ENCODE data around the gene BRAF.
"Not testable (repeated sequence)": the region's sequence is repeated elsewhere in the genome, so short reads cannot be mapped to it uniquely, and the experiment has no call there.

The BRAF gene

DNA sequence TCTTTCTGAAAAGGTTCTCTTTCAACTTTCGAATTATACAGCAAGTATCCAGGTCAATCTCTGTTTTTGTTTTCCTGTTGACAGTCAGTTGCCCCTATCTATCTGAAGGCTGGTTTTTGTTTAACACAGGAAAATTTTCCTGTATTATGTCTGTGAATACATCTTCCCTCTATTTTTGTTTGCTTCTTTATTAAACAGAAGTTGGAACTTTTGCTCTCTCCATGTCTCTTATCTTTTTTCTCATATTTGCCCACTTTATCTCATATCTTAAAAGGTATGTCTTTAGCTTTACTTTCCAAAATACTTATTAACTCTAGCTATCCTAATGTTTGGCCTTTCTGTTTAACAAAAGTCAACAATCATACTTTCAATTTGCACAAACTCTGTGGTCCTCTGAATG lies 95.0 kb downstream of the BRAF start:
- Mint-ChIP-seq H3K36me3 (ENCODE audit: low read depth) (peaks cover 37% of the 10 kb centered on the region), H3K9me3 (no peaks in the 10 kb centered on the region), H3K27me3 (no peaks in the 10 kb centered on the region), H3K4me3 (no peak overlapping the region), H3K4me1 (ENCODE audit: low read depth) (no peaks in the 10 kb centered on the region), H3K27ac (no peak overlapping the region)
- intact Hi-C loops (cut with micrococcal nuclease) = no loop called here

DNA sequence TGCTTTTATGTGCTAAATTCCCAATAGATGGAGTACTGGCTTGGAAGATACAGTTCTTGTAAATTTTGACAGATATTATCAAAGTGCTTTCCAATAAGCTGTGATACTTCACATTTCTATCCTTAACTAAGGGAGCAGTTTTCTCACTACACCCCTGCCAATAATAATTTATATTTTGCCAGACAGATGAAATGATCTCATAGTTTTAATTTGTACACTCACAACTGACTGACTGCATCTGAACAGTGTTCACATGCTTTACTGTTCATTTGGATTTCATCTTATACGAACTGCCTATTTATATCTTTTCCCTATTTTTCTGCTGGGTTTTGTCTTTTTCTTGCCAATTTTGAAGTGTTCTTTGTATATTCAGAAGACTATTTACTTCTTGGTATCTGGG lies 96.0 kb downstream of the BRAF start:
- Mint-ChIP-seq H3K4me1 (ENCODE audit: low read depth) (no peaks in the 10 kb centered on the region), H3K27ac (no peak overlapping the region), H3K27me3 (no peaks in the 10 kb centered on the region), H3K9me3 (no peaks in the 10 kb centered on the region), H3K36me3 (ENCODE audit: low read depth) (peaks cover 37% of the 10 kb centered on the region), H3K4me3 (no peak overlapping the region)
- intact Hi-C loops (cut with micrococcal nuclease) = no loop called here

DNA sequence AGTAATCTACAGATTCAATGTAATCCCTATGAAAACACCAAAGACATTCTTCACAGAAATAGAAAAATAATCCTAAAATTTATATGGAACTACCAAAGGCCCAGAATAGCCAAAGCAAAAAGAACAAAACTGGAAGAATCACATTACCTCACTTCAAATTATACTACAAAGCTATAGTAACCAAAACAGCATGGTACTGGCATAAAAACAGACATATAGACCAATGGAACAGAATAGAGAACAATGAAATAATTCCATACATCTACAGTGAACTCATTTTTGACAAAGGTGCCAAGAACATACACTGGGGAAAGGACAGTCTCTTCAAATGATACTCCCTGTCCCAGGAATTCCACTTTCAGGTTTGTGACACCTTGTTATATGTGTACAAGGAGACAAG lies 107.3 kb downstream of the BRAF start:
- intact Hi-C loops (cut with micrococcal nuclease); H3K4me1 Mint-ChIP-seq (ENCODE audit: low read depth); H3K36me3 Mint-ChIP-seq (ENCODE audit: low read depth); H3K27me3 Mint-ChIP-seq; H3K27ac Mint-ChIP-seq; H3K4me3 Mint-ChIP-seq; H3K9me3 Mint-ChIP-seq: not testable (repeated sequence)

DNA sequence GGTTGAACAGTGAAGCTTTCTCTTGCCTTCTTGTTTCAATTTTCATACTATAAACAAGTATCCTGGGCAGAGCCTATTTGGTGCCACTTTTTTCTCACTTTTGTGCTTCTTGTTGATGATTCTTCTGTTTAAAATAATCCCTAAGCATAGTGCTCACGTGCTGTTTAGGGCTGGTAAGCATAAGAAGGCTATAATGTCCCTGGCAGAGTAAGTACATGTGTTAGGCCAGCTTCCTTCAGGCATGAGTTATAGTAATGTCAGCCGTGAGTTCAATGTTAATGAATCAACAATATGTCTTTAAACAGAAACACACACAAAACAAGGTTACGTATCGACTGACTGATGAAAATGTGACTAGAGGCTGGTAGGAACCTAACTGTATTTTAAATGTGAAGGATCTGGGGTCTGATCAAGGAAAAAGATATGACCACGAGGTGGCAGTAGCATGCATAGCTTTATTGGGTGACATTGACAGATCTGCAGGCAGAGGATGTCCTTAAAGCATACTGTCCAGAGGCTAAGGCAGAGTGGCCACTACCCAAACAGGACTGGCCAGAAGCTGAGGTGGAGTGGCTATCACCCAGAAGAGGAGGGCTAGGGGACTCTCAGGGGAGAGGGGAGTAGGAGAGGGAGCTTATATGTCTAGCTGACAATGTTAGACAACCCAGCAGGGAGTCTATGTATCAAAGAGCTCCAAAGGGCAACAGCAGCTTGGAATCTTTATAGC lies 113.7 kb downstream of the BRAF start:
- Mint-ChIP-seq H3K27me3 (no peaks in the 10 kb centered on the region), H3K27ac (no peak overlapping the region), H3K4me1 (ENCODE audit: low read depth) (peaks cover 5% of the 10 kb centered on the region), H3K36me3 (ENCODE audit: low read depth) (peaks cover 7% of the 10 kb centered on the region), H3K4me3 (no peak overlapping the region), H3K9me3 (no peaks in the 10 kb centered on the region)
- intact Hi-C loops (cut with micrococcal nuclease) = loop anchor here (2.0 kb wide), 3 partner anchors 172 to 722 kb away; no protein-coding TSS in a partner anchor

DNA sequence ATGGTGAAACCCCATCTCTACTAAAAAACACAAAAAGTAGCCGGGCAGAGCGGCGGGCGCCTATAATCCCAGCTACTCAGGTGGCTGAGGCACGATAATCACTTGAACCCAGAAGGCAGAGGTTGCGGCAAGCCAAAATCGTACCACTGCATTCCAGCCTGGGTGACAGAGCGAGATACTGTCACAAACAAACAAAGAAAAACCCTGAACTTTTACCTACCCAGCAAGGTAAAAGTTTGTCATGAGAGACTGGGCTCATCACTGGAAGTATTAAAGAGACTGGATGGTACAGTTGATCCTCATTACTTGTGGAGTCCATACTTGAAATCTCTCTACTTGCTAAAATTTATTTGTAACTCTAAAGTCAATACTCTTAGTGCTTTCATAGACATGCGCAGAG lies 114.3 kb downstream of the BRAF start:
- no peak overlapping the region for H3K27ac Mint-ChIP-seq
- H3K9me3 Mint-ChIP-seq = no peaks in the 10 kb centered on the region
- intact Hi-C loops (cut with micrococcal nuclease) = loop anchor here (2.0 kb wide), 3 partner anchors 172 to 722 kb away; no protein-coding TSS in a partner anchor
- H3K4me3 Mint-ChIP-seq = no peak overlapping the region
- H3K36me3 Mint-ChIP-seq (ENCODE audit: low read depth) = peaks cover 7% of the 10 kb centered on the region
- no peaks in the 10 kb centered on the region for H3K27me3 Mint-ChIP-seq
- peaks cover 5% of the 10 kb centered on the region for H3K4me1 Mint-ChIP-seq (ENCODE audit: low read depth)

DNA sequence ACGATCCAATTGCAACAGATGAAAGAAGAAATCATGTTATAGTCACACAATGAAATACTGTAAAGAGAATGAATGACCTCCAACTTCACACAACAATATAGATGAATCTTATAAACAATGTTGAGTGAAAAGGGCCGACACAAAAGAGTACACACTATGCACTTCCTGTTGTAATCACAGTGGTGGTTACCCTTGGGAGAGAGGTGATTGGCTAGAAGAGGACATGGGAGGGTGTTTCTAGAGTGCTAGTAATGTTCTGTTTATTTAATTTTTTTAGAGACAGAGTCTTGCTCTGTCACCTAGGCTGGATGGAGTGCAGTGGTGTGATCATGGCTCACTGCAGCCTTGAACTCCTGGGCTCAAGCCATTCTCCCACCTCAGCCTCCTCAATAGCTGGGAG lies 145.8 kb downstream of the BRAF start:
- no peaks in the 10 kb centered on the region for H3K4me1 Mint-ChIP-seq (ENCODE audit: low read depth)
- intact Hi-C loops (cut with micrococcal nuclease) = no loop called here
- no peaks in the 10 kb centered on the region for H3K9me3 Mint-ChIP-seq
- no peak overlapping the region for H3K27ac Mint-ChIP-seq
- peaks cover 62% of the 10 kb centered on the region for H3K36me3 Mint-ChIP-seq (ENCODE audit: low read depth)
- no peaks in the 10 kb centered on the region for H3K27me3 Mint-ChIP-seq
- no peak overlapping the region for H3K4me3 Mint-ChIP-seq

DNA sequence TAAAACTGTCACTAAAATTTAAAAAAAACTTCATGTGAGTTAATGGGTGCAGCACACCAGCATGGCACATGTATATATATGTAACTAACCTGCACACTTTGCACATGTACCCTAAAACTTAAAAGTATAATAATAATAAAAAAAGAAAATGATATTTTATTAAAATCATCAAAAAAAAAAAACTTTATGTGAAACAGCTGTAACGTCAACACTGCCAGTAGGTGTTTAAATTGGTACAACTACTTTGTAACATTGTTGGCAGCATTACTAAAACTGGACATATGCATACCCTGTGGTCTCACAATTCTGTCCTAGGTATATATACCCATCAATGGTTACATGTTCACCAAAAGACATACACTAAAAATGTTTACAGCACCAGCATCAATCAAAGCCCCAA lies 146.2 kb downstream of the BRAF start:
- Mint-ChIP-seq H3K4me3 (no peak overlapping the region), H3K27me3 (no peaks in the 10 kb centered on the region), H3K4me1 (ENCODE audit: low read depth) (no peaks in the 10 kb centered on the region), H3K9me3 (no peaks in the 10 kb centered on the region), H3K36me3 (ENCODE audit: low read depth) (peaks cover 66% of the 10 kb centered on the region), H3K27ac (no peak overlapping the region)
- intact Hi-C loops (cut with micrococcal nuclease) = no loop called here

DNA sequence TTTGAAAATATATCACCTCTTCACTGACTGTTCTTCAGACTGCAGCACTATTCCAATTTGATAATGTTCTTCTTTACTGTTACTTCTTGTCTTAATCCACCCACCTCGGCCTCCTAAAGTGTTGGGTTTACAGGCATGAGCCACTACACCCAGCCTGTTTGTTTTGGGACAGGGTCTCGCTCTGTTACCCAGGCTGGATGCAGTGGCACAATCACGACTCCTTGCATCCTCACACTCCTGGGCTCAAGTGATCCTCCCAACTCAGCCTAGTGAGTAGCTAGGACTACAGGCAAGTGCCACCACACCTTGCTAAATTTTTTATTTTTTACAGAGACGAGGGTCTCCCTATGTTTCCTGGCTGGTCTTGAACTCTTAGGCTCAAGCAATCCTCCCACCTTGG lies 150.4 kb downstream of the BRAF start:
- Mint-ChIP-seq H3K27ac (no peak overlapping the region), H3K4me3 (no peak overlapping the region), H3K4me1 (ENCODE audit: low read depth) (no peaks in the 10 kb centered on the region), H3K9me3 (no peaks in the 10 kb centered on the region), H3K36me3 (ENCODE audit: low read depth) (peaks cover 63% of the 10 kb centered on the region), H3K27me3 (no peaks in the 10 kb centered on the region)
- intact Hi-C loops (cut with micrococcal nuclease) = no loop called here

DNA sequence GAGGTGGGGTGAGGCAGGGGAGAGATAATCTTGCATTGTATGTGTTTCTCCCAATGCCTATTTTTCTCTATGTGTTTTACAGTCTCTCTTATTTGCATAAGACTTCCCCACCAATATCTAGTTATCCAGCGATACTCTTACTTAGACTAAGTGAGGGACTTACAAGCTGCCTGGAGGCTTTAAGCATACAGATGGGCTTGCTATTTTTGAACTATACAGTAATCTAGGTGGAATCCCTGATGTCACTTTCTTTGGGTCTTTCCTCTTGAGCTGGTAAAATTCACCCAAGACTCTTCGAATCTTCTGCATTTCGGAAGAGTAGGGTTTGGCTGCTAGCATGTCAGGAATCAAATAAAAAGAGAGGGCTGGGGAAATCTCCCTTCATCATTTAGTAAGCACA lies 151.6 kb downstream of the BRAF start:
- H3K27me3 Mint-ChIP-seq = no peaks in the 10 kb centered on the region
- H3K9me3 Mint-ChIP-seq = no peaks in the 10 kb centered on the region
- intact Hi-C loops (cut with micrococcal nuclease) = no loop called here
- H3K4me3 Mint-ChIP-seq = no peak overlapping the region
- H3K27ac Mint-ChIP-seq = no peak overlapping the region
- H3K36me3 Mint-ChIP-seq (ENCODE audit: low read depth) = peaks cover 65% of the 10 kb centered on the region
- no peaks in the 10 kb centered on the region for H3K4me1 Mint-ChIP-seq (ENCODE audit: low read depth)

DNA sequence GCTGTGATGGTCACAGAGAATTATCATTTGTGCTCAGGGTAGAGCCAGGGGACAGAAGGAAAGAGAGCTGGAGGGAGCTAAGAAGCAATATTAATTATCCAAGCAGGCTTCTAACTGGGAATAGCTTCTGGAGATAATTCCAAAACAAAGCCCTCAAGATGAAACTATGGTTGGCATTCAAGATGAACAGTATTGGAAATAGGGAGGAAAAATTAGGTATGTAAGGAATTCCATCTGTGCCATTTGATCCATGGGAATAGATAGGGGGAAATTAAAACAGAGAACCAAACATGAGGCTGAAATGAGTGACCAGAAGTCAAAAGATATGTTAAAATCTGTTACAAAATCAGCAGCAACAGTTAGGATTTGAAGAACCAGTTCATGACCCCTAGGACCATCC lies 152.9 kb downstream of the BRAF start:
- no peak overlapping the region for H3K4me3 Mint-ChIP-seq
- intact Hi-C loops (cut with micrococcal nuclease) = no loop called here
- no peaks in the 10 kb centered on the region for H3K9me3 Mint-ChIP-seq
- H3K27me3 Mint-ChIP-seq = no peaks in the 10 kb centered on the region
- no peaks in the 10 kb centered on the region for H3K4me1 Mint-ChIP-seq (ENCODE audit: low read depth)
- peaks cover 67% of the 10 kb centered on the region for H3K36me3 Mint-ChIP-seq (ENCODE audit: low read depth)
- H3K27ac Mint-ChIP-seq = no peak overlapping the region

DNA sequence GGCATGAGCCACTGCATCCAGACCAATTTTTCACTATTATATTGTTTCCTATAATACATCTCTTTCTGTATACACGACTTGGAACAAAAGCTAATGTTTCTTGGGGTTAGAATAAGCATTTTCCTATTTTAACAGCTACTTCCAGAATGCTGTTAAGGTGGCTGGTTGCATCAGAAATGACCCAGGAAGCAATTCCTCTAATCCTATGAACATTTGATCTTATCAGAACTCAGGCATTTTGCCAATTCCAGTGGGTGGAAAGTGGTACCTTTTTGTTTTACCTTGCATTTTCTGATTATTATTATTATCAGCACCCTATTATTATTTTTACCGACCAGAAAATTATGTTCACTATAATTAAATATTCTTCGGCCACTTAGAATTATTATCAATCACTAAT lies 154.9 kb downstream of the BRAF start:
- H3K27ac Mint-ChIP-seq = no peak overlapping the region
- intact Hi-C loops (cut with micrococcal nuclease) = no loop called here
- H3K4me1 Mint-ChIP-seq (ENCODE audit: low read depth) = no peaks in the 10 kb centered on the region
- H3K27me3 Mint-ChIP-seq = no peaks in the 10 kb centered on the region
- peaks cover 57% of the 10 kb centered on the region for H3K36me3 Mint-ChIP-seq (ENCODE audit: low read depth)
- H3K4me3 Mint-ChIP-seq = no peak overlapping the region
- H3K9me3 Mint-ChIP-seq = no peaks in the 10 kb centered on the region

DNA sequence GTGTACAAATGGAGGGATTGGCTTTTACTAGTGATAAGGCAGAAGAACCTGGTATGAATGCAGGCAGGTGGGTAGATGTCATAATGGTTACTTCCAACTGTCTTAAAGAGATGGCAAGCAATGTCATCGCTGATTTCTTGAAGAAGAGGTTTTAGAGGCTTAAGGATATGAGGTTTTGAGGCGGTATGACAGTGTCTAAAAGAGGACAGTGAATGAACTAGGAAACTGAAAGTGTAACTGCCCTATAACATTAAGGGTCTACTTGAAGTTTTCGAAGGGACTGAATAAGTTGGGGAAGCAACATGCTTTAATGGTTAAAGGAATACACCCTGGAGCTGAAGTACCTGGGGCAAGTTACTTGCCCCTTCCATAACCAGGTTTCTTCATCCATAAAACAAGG lies 157.3 kb downstream of the BRAF start:
- intact Hi-C loops (cut with micrococcal nuclease) = no loop called here
- H3K9me3 Mint-ChIP-seq = no peaks in the 10 kb centered on the region
- no peak overlapping the region for H3K27ac Mint-ChIP-seq
- H3K36me3 Mint-ChIP-seq (ENCODE audit: low read depth) = peaks cover 39% of the 10 kb centered on the region
- H3K4me3 Mint-ChIP-seq = no peak overlapping the region
- no peaks in the 10 kb centered on the region for H3K27me3 Mint-ChIP-seq
- H3K4me1 Mint-ChIP-seq (ENCODE audit: low read depth) = no peaks in the 10 kb centered on the region

DNA sequence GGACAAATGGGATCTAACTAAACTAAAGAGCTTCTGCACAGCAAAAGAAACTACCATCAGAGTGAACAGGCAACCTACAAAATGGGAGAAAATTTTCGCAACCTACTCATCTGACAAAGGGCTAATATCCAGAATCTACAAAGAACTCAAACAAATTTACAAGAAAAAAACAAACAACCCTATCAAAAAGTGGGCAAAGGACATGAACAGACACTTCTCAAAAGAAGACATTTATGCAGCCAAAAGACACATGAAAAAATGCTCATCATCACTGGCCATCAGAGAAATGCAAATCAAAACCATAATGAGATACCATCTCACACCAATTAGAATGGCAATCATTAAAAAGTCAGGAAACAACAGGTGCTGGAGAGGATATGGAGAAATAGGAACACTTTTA lies 159.3 kb downstream of the BRAF start:
- intact Hi-C loops (cut with micrococcal nuclease); H3K4me3 Mint-ChIP-seq; H3K4me1 Mint-ChIP-seq (ENCODE audit: low read depth): not testable (repeated sequence)

DNA sequence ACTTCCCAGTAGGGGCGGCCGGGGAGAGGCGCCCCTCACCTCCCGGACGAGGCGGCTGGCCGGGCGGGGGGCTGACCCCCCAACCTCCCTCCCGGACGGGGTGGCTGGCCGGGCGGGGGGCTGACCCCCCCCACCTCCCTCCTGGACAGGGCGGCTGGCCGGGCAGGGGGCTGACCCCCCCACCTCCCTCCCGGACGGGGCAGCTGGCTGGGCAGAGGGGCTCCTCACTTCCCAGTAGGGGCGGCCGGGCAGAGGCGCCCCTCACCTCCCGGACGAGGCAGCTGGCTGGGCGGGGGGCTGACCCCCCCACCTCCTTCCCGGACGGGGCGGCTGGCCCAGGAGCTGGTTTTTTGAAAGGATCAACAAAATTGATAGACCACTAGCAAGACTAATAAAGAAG lies 161.6 kb downstream of the BRAF start:
- H3K4me1 Mint-ChIP-seq (ENCODE audit: low read depth); H3K27ac Mint-ChIP-seq; H3K4me3 Mint-ChIP-seq; intact Hi-C loops (cut with micrococcal nuclease); H3K27me3 Mint-ChIP-seq: not testable (repeated sequence)
- Mint-ChIP-seq H3K9me3 (peaks cover 19% of the 10 kb centered on the region), H3K36me3 (ENCODE audit: low read depth) (peaks cover 55% of the 10 kb centered on the region)

More for the DNA sequence above, 159.3 kb downstream of the BRAF start:
- not testable (repeated sequence) for H3K27ac Mint-ChIP-seq, H3K27me3 Mint-ChIP-seq
- peaks cover 19% of the 10 kb centered on the region for H3K9me3 Mint-ChIP-seq
- H3K36me3 Mint-ChIP-seq (ENCODE audit: low read depth) = peaks cover 46% of the 10 kb centered on the region

DNA sequence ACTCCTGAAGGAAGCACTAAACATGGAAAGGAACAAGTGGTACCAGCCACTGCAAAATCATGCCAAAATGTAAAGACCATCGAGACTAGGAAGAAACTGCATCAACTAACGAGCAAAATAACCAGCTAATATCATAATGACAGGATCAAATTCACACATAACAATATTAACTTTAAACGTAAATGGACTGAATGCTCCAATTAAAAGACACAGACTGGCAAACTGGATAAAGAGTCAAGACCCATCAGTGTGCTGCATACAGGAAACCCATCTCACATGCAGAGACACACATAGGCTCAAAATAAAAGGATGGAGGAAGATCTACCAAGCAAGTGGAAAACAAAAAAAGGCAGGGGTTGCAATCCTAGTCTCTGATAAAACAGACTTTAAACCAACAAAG lies 163.4 kb downstream of the BRAF start:
- H3K27ac Mint-ChIP-seq; H3K4me1 Mint-ChIP-seq (ENCODE audit: low read depth); H3K27me3 Mint-ChIP-seq; H3K4me3 Mint-ChIP-seq; intact Hi-C loops (cut with micrococcal nuclease): not testable (repeated sequence)
- H3K36me3 Mint-ChIP-seq (ENCODE audit: low read depth) = peaks cover 42% of the 10 kb centered on the region
- H3K9me3 Mint-ChIP-seq = peaks cover 19% of the 10 kb centered on the region

Measured in dendritic cell treated with granulocyte-macrophage colony-stimulating factor and Interleukin-4, amounts not matched to agents 40 ng/mL and 50 ng/mL, for 4 days (primary cell).